ENCODE data around the gene ANKUB1. TPM values are rescaled to one million over a fixed set of nuclear protein-coding genes. Genes with fewer than 3 reads are reported as not detected.
A peak's percentile ranks its signal among the peaks of the same experiment; 100 is the strongest.

Gene ANKUB1
- total and polyA plus RNA-seq, 10 of the 15 experiments (the other 5 are each of a cell fraction or from before 2014, with no cell fraction given), result 0.08 TPM; not detected in 9

DNA sequence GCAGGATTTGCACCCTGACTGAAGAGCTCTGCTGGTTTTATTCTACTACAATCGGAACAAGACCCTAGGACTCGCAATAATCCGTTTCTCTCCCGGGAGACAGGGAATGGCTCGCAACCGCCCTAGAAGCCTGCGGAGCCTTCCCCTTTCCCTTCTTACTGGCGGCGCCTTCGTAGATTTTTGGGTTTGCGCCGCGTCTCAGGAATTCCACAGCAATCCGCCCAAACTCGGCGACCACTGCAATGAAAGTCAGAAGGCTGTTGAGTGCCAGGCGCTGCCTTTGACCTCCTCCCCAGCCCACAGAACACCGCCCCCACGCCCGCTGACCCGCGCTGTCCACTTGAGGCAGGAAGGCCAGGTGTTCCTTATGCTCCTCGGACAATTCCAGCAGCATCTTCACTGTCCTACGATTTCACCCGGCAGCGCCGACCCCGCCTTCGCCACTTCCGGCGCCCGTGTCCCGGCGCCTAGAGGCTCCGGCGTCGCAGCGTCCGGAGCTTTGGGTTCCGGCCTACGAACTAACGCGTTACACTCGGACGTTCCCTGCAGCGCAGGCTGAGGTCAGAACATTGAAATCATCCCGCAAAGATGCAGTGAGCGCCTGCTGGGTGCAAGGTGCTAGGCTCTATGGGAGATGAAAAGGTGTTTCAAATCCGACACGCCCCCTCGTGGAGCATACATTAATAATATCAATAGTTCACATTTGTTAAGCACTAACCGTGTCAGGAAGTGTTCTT lies 40.1 kb downstream of the ANKUB1 start, which contains the start of gene COMMD2 (continued):
- no peak for TF ChIP-seq EZH2 (IDR thresholded peaks at IDR 0.05; ENCODE audit: borderline replicate concordance, control insufficient read depth, low read depth, low read length)
- TF ChIP-seq FOXM1 (IDR thresholded peaks at IDR 0.05; ENCODE audit: low read depth, low read length), result peak; percentile 54; the same call in 1 of the 2 replicates
- peak; percentile 89 for TF ChIP-seq POU2F2 (IDR thresholded peaks at IDR 0.05; ENCODE audit: borderline replicate concordance, low read depth, low read length)
- no peak for TF ChIP-seq FOXK2 (IDR thresholded peaks at IDR 0.05)
- TF ChIP-seq, protein P1, sequence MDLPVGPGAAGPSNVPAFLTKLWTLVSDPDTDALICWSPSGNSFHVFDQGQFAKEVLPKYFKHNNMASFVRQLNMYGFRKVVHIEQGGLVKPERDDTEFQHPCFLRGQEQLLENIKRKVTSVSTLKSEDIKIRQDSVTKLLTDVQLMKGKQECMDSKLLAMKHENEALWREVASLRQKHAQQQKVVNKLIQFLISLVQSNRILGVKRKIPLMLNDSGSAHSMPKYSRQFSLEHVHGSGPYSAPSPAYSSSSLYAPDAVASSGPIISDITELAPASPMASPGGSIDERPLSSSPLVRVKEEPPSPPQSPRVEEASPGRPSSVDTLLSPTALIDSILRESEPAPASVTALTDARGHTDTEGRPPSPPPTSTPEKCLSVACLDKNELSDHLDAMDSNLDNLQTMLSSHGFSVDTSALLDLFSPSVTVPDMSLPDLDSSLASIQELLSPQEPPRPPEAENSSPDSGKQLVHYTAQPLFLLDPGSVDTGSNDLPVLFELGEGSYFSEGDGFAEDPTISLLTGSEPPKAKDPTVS (IDR thresholded peaks at IDR 0.05; ENCODE audit: low read depth, low read length), result peak; percentile 79; the same call in 1 of the 2 replicates
- TF ChIP-seq TAF1 (IDR thresholded peaks at IDR 0.05; ENCODE audit: borderline replicate concordance, low read depth, low read length), result peak; percentile 95
- TF ChIP-seq HDAC6 (IDR thresholded peaks at IDR 0.05; ENCODE audit: unreplicated experiment), result no peak
- peak; percentile 60; the same call in 1 of the 2 replicates for TF ChIP-seq ZNF24 (IDR thresholded peaks at IDR 0.05)
- no peak; the same call in 1 of the 2 replicates for TF ChIP-seq TBL1XR1 (IDR thresholded peaks at IDR 0.05; ENCODE audit: low read depth, low read length)
- no peak for TF ChIP-seq BCL11A (IDR thresholded peaks at IDR 0.05; ENCODE audit: low read depth, low read length)
- peak; percentile 66 for TF ChIP-seq IRF4 (IDR thresholded peaks at IDR 0.05; ENCODE audit: low read depth, low read length)
- peak; percentile 96; the same call in 1 of the 2 replicates for TF ChIP-seq ASH2L (IDR thresholded peaks at IDR 0.05; ENCODE audit: borderline replicate concordance, low read depth)
- TF ChIP-seq, protein P2, sequence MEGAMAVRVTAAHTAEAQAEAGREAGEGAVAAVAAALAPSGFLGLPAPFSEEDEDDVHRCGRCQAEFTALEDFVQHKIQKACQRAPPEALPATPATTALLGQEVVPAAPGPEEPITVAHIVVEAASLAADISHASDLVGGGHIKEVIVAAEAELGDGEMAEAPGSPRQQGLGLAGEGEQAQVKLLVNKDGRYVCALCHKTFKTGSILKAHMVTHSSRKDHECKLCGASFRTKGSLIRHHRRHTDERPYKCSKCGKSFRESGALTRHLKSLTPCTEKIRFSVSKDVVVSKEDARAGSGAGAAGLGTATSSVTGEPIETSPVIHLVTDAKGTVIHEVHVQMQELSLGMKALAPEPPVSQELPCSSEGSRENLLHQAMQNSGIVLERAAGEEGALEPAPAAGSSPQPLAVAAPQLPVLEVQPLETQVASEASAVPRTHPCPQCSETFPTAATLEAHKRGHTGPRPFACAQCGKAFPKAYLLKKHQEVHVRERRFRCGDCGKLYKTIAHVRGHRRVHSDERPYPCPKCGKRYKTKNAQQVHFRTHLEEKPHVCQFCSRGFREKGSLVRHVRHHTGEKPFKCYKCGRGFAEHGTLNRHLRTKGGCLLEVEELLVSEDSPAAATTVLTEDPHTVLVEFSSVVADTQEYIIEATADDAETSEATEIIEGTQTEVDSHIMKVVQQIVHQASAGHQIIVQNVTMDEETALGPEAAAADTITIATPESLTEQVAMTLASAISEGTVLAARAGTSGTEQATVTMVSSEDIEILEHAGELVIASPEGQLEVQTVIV (IDR thresholded peaks at IDR 0.05; ENCODE audit: borderline replicate concordance, partially characterized antibody), result peak; percentile 36
- TF ChIP-seq, protein P3, sequence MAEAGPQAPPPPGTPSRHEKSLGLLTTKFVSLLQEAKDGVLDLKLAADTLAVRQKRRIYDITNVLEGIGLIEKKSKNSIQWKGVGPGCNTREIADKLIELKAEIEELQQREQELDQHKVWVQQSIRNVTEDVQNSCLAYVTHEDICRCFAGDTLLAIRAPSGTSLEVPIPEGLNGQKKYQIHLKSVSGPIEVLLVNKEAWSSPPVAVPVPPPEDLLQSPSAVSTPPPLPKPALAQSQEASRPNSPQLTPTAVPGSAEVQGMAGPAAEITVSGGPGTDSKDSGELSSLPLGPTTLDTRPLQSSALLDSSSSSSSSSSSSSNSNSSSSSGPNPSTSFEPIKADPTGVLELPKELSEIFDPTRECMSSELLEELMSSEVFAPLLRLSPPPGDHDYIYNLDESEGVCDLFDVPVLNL (IDR thresholded peaks at IDR 0.05; ENCODE audit: low read depth, low read length), result no peak
- 0 out of 2 replicates have a peak, but pooled peaks have one; percentile 66 for TF ChIP-seq WRNIP1 (IDR thresholded peaks at IDR 0.05; ENCODE audit: borderline replicate concordance, low read depth, low read length)
- 0 out of 2 replicates have a peak, but pooled peaks have one; percentile 37 for TF ChIP-seq RBBP5 (conservative IDR thresholded peaks at IDR 0.05)
- TF ChIP-seq, protein P4, sequence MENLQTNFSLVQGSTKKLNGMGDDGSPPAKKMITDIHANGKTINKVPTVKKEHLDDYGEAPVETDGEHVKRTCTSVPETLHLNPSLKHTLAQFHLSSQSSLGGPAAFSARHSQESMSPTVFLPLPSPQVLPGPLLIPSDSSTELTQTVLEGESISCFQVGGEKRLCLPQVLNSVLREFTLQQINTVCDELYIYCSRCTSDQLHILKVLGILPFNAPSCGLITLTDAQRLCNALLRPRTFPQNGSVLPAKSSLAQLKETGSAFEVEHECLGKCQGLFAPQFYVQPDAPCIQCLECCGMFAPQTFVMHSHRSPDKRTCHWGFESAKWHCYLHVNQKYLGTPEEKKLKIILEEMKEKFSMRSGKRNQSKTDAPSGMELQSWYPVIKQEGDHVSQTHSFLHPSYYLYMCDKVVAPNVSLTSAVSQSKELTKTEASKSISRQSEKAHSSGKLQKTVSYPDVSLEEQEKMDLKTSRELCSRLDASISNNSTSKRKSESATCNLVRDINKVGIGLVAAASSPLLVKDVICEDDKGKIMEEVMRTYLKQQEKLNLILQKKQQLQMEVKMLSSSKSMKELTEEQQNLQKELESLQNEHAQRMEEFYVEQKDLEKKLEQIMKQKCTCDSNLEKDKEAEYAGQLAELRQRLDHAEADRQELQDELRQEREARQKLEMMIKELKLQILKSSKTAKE (IDR thresholded peaks at IDR 0.05; ENCODE audit: low read depth, poor library complexity, severe bottlenecking), result peak; percentile 34
- TF ChIP-seq, protein P5, sequence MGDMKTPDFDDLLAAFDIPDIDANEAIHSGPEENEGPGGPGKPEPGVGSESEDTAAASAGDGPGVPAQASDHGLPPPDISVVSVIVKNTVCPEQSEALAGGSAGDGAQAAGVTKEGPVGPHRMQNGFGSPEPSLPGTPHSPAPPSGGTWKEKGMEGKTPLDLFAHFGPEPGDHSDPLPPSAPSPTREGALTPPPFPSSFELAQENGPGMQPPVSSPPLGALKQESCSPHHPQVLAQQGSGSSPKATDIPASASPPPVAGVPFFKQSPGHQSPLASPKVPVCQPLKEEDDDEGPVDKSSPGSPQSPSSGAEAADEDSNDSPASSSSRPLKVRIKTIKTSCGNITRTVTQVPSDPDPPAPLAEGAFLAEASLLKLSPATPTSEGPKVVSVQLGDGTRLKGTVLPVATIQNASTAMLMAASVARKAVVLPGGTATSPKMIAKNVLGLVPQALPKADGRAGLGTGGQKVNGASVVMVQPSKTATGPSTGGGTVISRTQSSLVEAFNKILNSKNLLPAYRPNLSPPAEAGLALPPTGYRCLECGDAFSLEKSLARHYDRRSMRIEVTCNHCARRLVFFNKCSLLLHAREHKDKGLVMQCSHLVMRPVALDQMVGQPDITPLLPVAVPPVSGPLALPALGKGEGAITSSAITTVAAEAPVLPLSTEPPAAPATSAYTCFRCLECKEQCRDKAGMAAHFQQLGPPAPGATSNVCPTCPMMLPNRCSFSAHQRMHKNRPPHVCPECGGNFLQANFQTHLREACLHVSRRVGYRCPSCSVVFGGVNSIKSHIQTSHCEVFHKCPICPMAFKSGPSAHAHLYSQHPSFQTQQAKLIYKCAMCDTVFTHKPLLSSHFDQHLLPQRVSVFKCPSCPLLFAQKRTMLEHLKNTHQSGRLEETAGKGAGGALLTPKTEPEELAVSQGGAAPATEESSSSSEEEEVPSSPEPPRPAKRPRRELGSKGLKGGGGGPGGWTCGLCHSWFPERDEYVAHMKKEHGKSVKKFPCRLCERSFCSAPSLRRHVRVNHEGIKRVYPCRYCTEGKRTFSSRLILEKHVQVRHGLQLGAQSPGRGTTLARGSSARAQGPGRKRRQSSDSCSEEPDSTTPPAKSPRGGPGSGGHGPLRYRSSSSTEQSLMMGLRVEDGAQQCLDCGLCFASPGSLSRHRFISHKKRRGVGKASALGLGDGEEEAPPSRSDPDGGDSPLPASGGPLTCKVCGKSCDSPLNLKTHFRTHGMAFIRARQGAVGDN (IDR thresholded peaks at IDR 0.05), result 0 out of 2 replicates have a peak, but pooled peaks have one; percentile 23

Data from GM12878 (cell line).